GM18520 (cell line): Measurements from ENCODE around the gene CMKLR1.

ENCODE experiments used
- ATAC-seq: cut with Tn5 transposase; IDR thresholded peaks from one replicate; pipeline ENCODE4 v1.9.1; 2021; ENCODE audit not compliant: unreplicated experiment

Gene CMKLR1

DNA sequence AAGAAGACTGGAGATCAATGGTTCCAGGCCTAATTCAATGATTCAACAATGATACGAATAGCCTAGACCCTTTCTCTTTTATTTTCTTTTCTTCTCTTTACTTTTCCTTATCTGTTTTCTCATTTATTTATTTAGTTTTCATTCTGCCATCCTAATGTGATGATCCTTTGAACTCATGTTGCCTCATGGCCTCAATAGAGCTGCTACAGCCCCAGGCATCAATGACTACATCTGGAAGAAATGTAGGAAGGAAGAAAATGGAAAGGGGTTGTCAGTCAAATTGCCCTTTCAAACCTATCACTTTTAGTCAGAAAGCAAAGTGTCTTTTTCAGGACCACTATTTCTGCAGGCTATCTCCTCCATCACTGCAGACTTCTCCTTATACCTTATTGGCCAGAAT, 69.9 kb downstream of the CMKLR1 start:
- no peak for ATAC-seq

GRCh38 chr12:108268397-108268796, 70.7 kb downstream of the CMKLR1 start:
- no peak for ATAC-seq

DNA sequence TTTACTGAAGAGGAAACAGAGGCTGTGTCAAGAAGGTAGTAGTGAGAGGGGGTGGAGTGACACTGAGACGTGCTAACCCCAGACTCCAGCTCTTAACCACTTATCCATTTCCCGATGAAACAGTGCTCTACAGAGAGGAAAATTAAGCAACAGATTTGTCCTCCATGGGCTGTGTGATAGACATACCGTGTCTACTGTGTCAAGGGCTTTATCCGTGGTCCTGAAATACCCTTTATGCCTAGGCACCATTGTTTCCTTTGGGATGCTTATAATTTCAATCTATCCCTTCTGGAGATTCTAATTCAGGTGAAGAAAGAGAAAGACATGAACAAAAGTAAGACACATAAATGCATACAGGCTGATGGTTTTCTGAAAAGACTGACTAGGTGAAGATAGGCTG, 71.7 kb downstream of the CMKLR1 start:
- ATAC-seq: no peak

DNA sequence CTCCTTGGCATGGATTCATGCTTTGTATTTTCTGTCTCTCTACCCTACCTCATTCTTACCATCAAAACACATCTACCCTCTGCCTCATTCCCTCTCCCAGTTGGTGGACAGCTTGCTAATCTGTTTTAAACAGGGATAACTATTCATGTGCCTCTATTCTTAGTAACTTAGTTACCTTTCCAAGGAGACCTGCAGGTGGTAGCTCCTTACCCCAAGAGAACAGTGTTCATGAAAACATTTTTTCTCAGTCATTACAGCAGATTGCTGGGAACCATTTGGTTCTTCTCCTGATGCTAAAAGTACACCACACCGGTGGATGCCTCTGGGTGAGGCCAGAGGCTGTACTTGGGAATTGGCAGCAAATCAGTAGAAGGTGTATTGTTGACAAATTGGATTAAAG, 73.0 kb downstream of the CMKLR1 start:
- no peak for ATAC-seq

DNA sequence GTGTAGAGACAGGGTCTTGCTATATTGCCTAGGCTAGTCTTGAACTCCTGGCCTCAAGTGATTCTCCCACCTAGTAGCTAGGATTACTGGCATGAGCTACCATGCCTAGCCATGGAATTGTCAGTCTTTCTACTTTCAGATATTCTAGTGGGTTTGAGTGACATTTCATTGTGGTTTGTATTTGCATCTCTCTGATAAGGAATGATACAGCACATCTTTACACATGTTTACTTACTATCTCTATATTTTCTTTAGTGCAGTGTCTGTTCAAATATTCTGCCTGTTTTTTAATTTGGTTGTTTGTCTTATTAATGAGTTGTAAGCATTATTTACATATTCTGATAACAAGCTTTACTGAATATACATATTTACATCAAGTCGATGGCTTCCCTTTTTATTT, 73.6 kb downstream of the CMKLR1 start:
- ATAC-seq: no peak

DNA sequence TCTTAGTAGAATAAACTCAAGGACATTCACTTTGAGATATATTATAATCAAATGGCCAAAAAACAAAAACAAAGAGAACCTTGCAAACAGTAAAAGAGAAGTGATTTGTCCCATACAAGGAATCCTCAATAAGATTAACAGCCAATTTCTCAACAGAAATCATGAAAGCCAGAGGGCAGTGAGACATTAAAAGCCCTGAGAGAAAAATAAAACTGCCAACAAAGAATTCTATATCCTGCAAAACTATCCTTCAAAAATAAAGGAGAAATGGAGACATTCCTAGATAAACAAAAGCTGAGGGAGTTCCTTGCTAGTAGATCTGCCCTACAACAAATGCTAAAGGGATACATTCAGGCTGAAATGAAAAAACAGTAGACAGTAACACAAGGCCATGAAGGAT, 78.1 kb downstream of the CMKLR1 start:
- ATAC-seq: no peak

GRCh38 chr12:108260039-108260438, 79.1 kb downstream of the CMKLR1 start:
- ATAC-seq: no peak

DNA sequence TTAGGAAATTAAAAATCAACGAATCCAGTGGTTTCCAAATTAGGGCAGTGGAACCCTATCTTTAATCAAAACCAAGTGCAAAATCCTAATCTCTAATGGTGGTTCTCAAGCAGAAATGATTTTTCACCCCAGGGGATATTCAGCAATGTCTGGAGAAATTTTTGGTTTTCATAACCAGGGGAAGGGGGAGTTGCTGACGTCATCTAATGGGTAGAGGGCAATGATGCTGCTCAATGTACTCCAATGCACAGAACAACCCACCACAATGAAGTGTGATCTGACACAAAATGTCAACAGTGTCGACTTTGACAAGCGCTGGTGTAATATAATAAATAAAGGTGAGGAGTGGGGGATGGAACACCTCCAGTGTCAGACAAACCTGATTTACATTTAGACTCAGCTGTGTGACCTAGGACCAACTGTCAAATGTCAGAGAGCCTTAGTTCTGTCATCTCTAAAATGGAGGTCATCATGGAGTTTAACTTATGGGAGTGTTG, 81.5 kb downstream of the CMKLR1 start:
- no peak for ATAC-seq

DNA sequence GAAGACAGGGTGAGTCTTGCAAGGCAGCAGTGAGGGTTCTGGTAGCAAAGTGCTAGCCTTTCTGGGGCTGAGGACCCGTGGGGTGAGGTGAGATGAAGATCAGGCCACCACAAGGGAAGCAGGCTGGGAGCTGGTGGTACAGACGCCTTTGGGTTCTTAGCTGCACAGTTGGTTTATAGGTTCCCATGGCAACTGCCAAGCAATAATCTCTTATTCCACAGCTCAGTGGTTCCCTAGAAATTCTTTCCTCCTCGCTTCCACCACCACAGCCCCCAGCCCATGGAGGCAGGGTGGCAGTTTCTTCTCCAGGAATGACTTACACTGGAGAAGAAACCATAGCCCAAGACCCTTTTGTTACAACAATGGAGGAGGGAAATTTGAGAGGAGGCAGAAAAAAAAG, 82.1 kb downstream of the CMKLR1 start:
- no peak for ATAC-seq

DNA sequence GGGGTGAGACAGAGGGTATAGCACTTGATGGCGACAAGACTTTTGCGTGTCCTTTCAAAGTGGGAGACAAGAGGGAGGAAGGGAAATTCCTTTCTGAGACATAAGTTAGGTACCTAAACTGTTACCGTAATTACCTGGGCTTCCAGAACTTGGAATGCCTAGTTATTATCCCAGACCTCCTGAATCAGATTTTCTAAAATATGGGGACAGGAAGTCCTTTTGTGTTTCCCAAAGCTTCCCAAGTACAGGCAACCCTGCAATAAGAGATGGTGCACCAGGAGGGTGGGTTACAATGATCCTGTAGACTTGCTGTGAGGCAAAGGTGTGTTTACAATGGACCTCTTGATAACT, 83.9 kb downstream of the CMKLR1 start:
- ATAC-seq: no peak

DNA sequence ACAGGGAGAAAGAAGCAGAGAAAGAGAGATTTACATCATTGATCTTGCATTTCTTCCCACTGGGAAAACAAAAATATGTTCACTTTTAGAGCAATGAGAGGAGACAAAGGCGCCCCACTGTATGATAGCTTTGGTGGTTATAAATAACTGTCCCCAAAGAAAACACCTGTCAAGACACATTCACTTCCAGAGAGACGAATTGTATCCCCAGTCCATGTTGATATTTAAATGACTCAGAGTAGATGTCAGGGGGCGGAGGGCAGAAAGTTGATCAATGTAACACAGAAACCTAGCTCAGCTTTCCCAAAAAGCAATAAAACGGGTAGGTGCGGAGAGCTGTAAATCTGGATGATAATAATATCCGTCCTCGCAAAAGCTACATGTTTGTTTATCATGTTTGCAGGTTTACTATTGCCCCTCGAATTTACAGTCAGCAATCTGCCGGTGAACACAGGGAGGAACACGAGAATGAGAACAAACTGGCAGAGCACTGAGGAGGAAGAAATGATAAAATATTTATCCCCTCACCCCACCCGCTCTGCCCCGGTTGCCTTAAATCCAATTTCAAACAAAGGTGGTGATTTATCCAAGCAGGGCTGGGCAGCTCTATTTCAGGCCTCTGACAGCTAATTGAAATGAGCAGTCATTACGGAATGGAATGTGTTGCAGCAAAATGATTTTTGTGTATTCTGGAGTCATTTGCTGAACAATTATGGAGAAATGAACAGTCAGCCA, 84.4 kb downstream of the CMKLR1 start:
- ATAC-seq: no peak

- ATAC-seq: no peak
These were observed 85.1 kb downstream of the CMKLR1 start for GRCh38 chr12:108254030-108254429.

GRCh38 chr12:108253540-108253939, 85.6 kb downstream of the CMKLR1 start:
- no peak for ATAC-seq

GRCh38 chr12:108252523-108252922, 86.6 kb downstream of the CMKLR1 start:
- ATAC-seq: no peak

DNA sequence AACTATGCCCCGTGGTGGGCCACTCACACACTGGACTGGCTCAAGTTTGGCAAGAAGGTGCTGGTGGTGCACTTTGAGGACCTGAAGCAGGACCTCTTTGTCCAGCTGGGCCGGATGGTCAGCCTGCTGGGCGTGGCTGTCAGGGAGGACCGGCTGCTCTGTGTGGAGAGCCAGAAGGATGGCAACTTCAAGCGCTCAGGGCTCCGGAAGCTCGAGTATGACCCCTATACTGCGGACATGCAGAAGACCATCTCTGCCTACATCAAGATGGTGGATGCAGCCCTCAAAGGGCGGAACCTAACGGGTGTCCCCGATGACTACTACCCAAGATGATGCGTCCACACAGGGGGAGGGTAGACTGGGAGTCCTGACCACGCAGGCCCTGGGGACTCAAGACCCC, 91.1 kb downstream of the CMKLR1 start:
- ATAC-seq: no peak

GRCh38 chr12:108247130-108247529, 92.0 kb downstream of the CMKLR1 start:
- ATAC-seq: no peak

GRCh38 chr12:108241986-108242703, 97.0 kb downstream of the CMKLR1 start:
- ATAC-seq: no peak

GRCh38 chr12:108240928-108241327, 98.2 kb downstream of the CMKLR1 start:
- no peak for ATAC-seq

DNA sequence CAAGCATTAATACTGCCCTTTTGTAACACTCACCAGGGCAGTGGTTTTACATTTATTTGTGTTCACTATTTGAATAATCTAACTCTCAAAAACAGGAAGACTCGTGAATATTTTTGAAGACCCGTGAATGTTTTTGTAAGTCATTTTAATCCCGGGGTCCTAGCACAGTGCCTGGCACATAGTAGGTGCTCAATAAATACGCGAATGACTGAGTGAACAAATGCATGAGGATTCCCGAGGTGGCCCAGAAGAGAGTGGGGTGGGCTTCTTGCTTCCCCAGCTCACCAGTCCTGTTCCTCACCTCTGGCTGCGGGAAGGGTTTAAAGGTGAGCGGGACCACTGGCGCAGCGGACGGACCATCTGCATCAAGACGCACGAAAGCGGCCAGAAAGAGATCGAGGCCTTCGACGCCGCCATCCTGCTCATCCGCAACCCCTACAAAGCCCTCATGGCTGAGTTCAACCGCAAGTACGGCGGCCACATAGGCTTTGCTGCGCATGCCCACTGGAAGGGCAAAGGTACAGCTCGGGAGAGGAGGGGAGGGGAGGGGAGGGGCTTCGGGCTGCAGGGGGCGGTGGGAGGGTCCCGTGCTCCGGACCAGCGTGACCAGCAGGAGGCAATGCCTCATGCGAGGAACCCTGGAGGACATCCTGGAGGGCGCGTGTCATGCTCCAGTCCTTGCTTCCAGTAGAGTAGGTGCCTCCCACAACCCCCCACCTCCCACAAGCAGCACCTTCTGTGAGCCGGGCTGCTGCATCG, 98.9 kb downstream of the CMKLR1 start:
- no peak for ATAC-seq

- ATAC-seq: no peak
These were observed 99.7 kb downstream of the CMKLR1 start for GRCh38 chr12:108239378-108239777.

DNA sequence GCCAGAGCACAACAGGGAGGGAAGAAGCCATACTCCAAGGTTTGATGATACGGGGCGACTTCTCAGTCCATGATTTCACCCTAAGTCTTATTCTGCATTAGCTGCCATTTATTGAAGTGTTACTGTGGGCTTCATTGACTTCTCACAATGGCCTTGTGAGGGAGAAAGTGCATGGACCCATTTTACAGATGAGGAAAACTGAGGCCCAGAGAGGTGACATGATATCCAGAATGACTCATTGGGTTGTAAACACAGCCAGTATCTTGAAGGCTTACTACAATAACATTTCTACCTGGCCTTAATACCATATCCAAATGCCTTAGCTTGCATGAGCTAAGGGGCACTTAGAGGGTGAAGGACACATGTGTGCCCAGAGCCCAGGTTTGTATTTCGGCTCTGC, 100.6 kb downstream of the CMKLR1 start:
- ATAC-seq: no peak
